Activated CD8-positive, alpha-beta T cell treated with anti-CD3 and anti-CD28 coated beads for 36 hours (primary cell): ENCODE data around the gene FNIP2. TPM values are rescaled to one million over a fixed set of nuclear protein-coding genes. Genes with fewer than 3 reads are reported as not detected.
"Not testable (repeated sequence)": the region's sequence is repeated elsewhere in the genome, so short reads cannot be mapped to it uniquely, and the experiment has no call there.

ENCODE experiments used
- ATAC-seq: fragments of 200-7000 bp; cut with Tn5 transposase; one replicate; pipeline ENCODE4 v1.10.0; 2021; ENCODE audit warnings: mild to moderate bottlenecking, moderate library complexity
- CTCF ChIA-PET: fragments of 350-600 bp; sonication (Branson Sonifier 250); formaldehyde crosslinking; loops from one replicate; lab custom pipeline; 2021; ENCODE audit warnings: antibody characterized with exemption; lab: Charles Lee
- POLR2A ChIA-PET: fragments of 350-600 bp; sonication (Branson Sonifier 250); formaldehyde crosslinking; loops from one replicate; lab custom pipeline; 2021; ENCODE audit warnings: antibody characterized with exemption; lab: Charles Lee
- DNase-seq: peaks from one replicate; pipeline ENCODE4 v3.0.0-alpha.2; 2020
- H3K27ac Mint-ChIP-seq: one replicate; pipeline ENCODE4 v1.8.0; 2021; ENCODE audit warnings: mild to moderate bottlenecking, mixed read lengths
- H3K27me3 Mint-ChIP-seq: one replicate; pipeline ENCODE4 v1.8.0; 2021; ENCODE audit warnings: mixed read lengths
- H3K36me3 Mint-ChIP-seq: one replicate; pipeline ENCODE4 v1.8.0; 2021; ENCODE audit warnings: low read depth, mixed read lengths
- H3K4me1 Mint-ChIP-seq: one replicate; pipeline ENCODE4 v1.8.0; 2021; ENCODE audit warnings: low read depth, mixed read lengths
- H3K4me3 Mint-ChIP-seq: one replicate; pipeline ENCODE4 v1.8.0; 2021; ENCODE audit warnings: mild to moderate bottlenecking, moderate library complexity, mixed read lengths
- H3K9me3 Mint-ChIP-seq: one replicate; pipeline ENCODE4 v1.8.0; 2021; ENCODE audit warnings: mixed read lengths
- intact Hi-C: fragments of 100-400 bp; cut with micrococcal nuclease; formaldehyde crosslinking; loops from one replicate; pipeline ENCODE4 v1.10.0; 2022
- total RNA-seq, 2 experiments: library from RNA; stranded (reverse); gene quantifications; one replicate each; pipeline ENCODE4 v1.2.3, GENCODE V29; 2021
- TF ChIP-seq, protein P1 (sequence below): fragments of 200-600 bp; IDR thresholded peaks from one replicate; pipeline ENCODE4 v1.8.0; 2022; ENCODE audit warnings: antibody characterized with exemption, mild to moderate bottlenecking

Gene FNIP2
- total RNA-seq, 2 experiments from 2014 or later: 11.2 to 11.7 TPM

DNA sequence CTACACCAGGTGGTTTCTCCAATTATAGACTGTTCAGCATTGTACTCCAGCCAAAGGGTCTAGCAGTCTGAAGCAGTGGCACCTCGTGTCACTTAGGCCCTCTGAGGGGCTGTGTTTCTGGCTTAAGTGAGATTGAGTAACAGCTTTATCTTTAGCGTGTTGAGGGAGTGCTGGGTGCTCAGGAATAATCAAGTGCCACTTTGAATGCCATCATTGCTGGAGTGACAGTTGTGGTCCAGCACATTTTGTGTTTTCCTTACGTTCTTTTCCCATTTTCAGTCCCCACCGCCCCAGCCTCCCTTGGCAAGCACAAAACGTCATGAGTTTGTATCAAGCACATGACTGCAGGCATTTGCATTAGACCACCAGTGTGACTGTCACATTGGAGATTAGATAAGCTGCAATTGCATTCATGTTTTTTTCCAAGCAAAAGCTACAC is 58.7 kb downstream of the FNIP2 start:
- no peak overlapping the region for H3K27ac Mint-ChIP-seq
- H3K4me3 Mint-ChIP-seq: no peak overlapping the region
- ChIA-PET POLR2A (no interaction called here), CTCF (interaction anchor here (2.3 kb wide), 1 partner anchor 24 kb away, joined by 6 read pairs; no protein-coding TSS in a partner anchor)
- ATAC-seq (no peak), DNase-seq (no peak)
- TF ChIP-seq, protein P1, sequence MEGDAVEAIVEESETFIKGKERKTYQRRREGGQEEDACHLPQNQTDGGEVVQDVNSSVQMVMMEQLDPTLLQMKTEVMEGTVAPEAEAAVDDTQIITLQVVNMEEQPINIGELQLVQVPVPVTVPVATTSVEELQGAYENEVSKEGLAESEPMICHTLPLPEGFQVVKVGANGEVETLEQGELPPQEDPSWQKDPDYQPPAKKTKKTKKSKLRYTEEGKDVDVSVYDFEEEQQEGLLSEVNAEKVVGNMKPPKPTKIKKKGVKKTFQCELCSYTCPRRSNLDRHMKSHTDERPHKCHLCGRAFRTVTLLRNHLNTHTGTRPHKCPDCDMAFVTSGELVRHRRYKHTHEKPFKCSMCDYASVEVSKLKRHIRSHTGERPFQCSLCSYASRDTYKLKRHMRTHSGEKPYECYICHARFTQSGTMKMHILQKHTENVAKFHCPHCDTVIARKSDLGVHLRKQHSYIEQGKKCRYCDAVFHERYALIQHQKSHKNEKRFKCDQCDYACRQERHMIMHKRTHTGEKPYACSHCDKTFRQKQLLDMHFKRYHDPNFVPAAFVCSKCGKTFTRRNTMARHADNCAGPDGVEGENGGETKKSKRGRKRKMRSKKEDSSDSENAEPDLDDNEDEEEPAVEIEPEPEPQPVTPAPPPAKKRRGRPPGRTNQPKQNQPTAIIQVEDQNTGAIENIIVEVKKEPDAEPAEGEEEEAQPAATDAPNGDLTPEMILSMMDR: no peak
- peaks cover 14% of the 10 kb centered on the region for H3K36me3 Mint-ChIP-seq
- intact Hi-C loops: loop anchor here (10.0 kb wide), 1 partner anchor 103 kb away; the partner anchor contains the start of gene PPID
- no peaks in the 10 kb centered on the region for H3K27me3 Mint-ChIP-seq
- peaks cover 40% of the 10 kb centered on the region for H3K4me1 Mint-ChIP-seq
- no peaks in the 10 kb centered on the region for H3K9me3 Mint-ChIP-seq

DNA sequence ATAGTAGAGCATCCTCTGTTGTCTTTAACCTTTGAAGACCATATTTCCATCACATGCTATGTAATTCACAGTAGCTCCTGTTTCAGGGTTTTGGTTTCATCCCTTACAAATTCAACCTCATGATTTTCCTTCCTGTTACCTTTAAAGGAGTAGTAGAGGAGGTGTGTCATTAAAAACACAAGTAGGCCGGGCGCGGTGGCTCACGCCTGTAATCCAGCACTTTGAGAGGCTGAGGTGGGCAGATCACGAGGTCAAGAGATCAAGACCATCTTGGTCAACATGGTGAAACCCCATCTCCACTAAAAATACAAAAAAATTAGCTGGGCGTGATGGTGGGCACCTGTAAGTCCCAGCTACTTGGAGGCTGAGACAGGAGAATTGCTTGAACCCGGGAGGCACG is 59.3 kb downstream of the FNIP2 start:
- intact Hi-C loops: loop anchor here (10.0 kb wide), 1 partner anchor 103 kb away; the partner anchor contains the start of gene PPID
- CTCF ChIA-PET: interaction anchor here (2.3 kb wide), 1 partner anchor 24 kb away, joined by 6 read pairs; no protein-coding TSS in a partner anchor

GRCh38 chr4:158829254-158829653 is 60.4 kb downstream of the FNIP2 start:
- intact Hi-C loops: loop anchor here (10.0 kb wide), 1 partner anchor 104 kb away; the partner anchor contains the start of gene PPID
- H3K27ac Mint-ChIP-seq: no peak overlapping the region

More for the DNA sequence above, 59.3 kb downstream of the FNIP2 start:
- H3K27me3 Mint-ChIP-seq, H3K27ac Mint-ChIP-seq, POLR2A ChIA-PET, H3K4me3 Mint-ChIP-seq, DNase-seq, ATAC-seq, H3K9me3 Mint-ChIP-seq: not testable (repeated sequence)
- Mint-ChIP-seq H3K36me3 (peaks cover 14% of the 10 kb centered on the region), H3K4me1 (peaks cover 40% of the 10 kb centered on the region)

DNA sequence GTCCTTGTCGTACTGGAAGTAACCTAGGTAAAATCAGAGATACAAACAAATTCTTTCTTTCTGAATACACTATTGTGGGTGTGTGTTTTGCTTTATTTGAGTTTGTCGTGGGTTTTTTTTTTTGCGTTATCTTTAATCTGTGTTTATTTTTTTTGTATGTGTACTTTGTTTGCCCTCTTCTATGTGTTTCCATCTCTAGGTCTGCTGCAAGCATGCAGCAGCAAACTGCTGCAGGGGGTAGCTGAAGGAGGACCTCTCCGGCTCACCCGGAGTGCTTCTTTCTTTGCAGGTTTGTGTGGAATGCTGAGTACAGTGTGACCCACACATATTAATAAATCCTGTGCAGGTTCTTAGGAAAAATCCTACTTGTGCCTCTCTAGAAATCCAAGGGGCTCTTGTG is 64.8 kb downstream of the FNIP2 start:
- ChIA-PET CTCF (no interaction called here), POLR2A (no interaction called here)
- ATAC-seq (no peak), DNase-seq (no peak)
- no peak overlapping the region for H3K4me3 Mint-ChIP-seq
- intact Hi-C loops: no loop called here
- no peaks in the 10 kb centered on the region for H3K9me3 Mint-ChIP-seq
- H3K36me3 Mint-ChIP-seq: peaks cover 19% of the 10 kb centered on the region
- TF ChIP-seq, protein P1: no peak
- no peak overlapping the region for H3K27ac Mint-ChIP-seq
- H3K4me1 Mint-ChIP-seq: peaks cover 2% of the 10 kb centered on the region
- no peaks in the 10 kb centered on the region for H3K27me3 Mint-ChIP-seq

More at GRCh38 chr4:158829254-158829653, 60.4 kb downstream of the FNIP2 start:
- ATAC-seq (no peak), DNase-seq (no peak)
- no peaks in the 10 kb centered on the region for H3K9me3 Mint-ChIP-seq
- no peaks in the 10 kb centered on the region for H3K27me3 Mint-ChIP-seq
- TF ChIP-seq, protein P1: no peak
- ChIA-PET POLR2A (no interaction called here), CTCF (no interaction called here)
- peaks cover 33% of the 10 kb centered on the region for H3K4me1 Mint-ChIP-seq
- H3K36me3 Mint-ChIP-seq: peaks cover 17% of the 10 kb centered on the region
- H3K4me3 Mint-ChIP-seq: no peak overlapping the region

- H3K4me1 Mint-ChIP-seq: no peaks in the 10 kb centered on the region
- peaks cover 20% of the 10 kb centered on the region for H3K36me3 Mint-ChIP-seq
- H3K4me3 Mint-ChIP-seq: no peak overlapping the region
- DNase-seq (no peak), ATAC-seq (no peak)
- POLR2A ChIA-PET: no interaction called here
- H3K27ac Mint-ChIP-seq: no peak overlapping the region
- TF ChIP-seq, protein P1: no peak
- CTCF ChIA-PET: no interaction called here
- no peaks in the 10 kb centered on the region for H3K27me3 Mint-ChIP-seq
- intact Hi-C loops: no loop called here
- H3K9me3 Mint-ChIP-seq: no peaks in the 10 kb centered on the region
Measured at GRCh38 chr4:158835226-158836001, 66.6 kb downstream of the FNIP2 start.
